GM21367 (cell line): ENCODE data around the gene CNOT10.
"Not testable (repeated sequence)": the region's sequence is repeated elsewhere in the genome, so short reads cannot be mapped to it uniquely, and the experiment has no call there.

Source experiments
- ATAC-seq: cut with Tn5 transposase; IDR thresholded peaks from one replicate; pipeline ENCODE4 v1.9.1; 2021; ENCODE audit not compliant: unreplicated experiment

The CNOT10 gene

GRCh38 chr3:32691847-32692246 is 6.9 kb downstream of the CNOT10 start:
- no peak for ATAC-seq

GRCh38 chr3:32696523-32696922 is 11.5 kb downstream of the CNOT10 start:
- ATAC-seq, result no peak

- ATAC-seq, result no peak
Measured at GRCh38 chr3:32698506-32698905, 13.5 kb downstream of the CNOT10 start.

- no peak for ATAC-seq
Measured at GRCh38 chr3:32699429-32699828, 14.4 kb downstream of the CNOT10 start.

GRCh38 chr3:32700244-32700643 is 15.3 kb downstream of the CNOT10 start:
- ATAC-seq, result no peak

GRCh38 chr3:32703491-32703972 is 18.5 kb downstream of the CNOT10 start:
- ATAC-seq, result no peak

GRCh38 chr3:32705232-32705631 is 20.2 kb downstream of the CNOT10 start:
- ATAC-seq, result no peak

GRCh38 chr3:32706348-32707025 is 21.5 kb downstream of the CNOT10 start:
- ATAC-seq, result no peak

- ATAC-seq, result no peak
Measured at GRCh38 chr3:32707026-32707370, 22.0 kb downstream of the CNOT10 start.

- ATAC-seq, result no peak
Measured at GRCh38 chr3:32708672-32709283, 23.8 kb downstream of the CNOT10 start.

GRCh38 chr3:32709346-32709745 is 24.4 kb downstream of the CNOT10 start:
- ATAC-seq, result no peak

GRCh38 chr3:32712506-32713055 is 27.6 kb downstream of the CNOT10 start:
- no peak for ATAC-seq

- ATAC-seq, result no peak
Measured at GRCh38 chr3:32713181-32713580, 28.2 kb downstream of the CNOT10 start.

- ATAC-seq, result no peak
Measured at GRCh38 chr3:32719335-32719734, 34.3 kb downstream of the CNOT10 start.

- ATAC-seq, result no peak
Measured at GRCh38 chr3:32719931-32720330, 34.9 kb downstream of the CNOT10 start.

- no peak for ATAC-seq
Measured at GRCh38 chr3:32725721-32726120, 40.7 kb downstream of the CNOT10 start.

- no peak for ATAC-seq
Measured at GRCh38 chr3:32733631-32734229, 48.7 kb downstream of the CNOT10 start.

- ATAC-seq, result no peak
Measured at GRCh38 chr3:32734756-32735155, 49.8 kb downstream of the CNOT10 start.

- ATAC-seq, result not testable (repeated sequence)
Measured at GRCh38 chr3:32743470-32743869, 58.5 kb downstream of the CNOT10 start.

GRCh38 chr3:32743934-32744333 is 58.9 kb downstream of the CNOT10 start:
- ATAC-seq, result no peak

- ATAC-seq, result no peak
Measured at GRCh38 chr3:32751377-32751776, 66.4 kb downstream of the CNOT10 start.

- no peak for ATAC-seq
Measured at GRCh38 chr3:32755761-32756160, 70.8 kb downstream of the CNOT10 start.
